ES-I3 (cell line): ENCODE results near the gene UBA1.
A peak's percentile ranks its signal among the peaks of the same experiment; 100 is the strongest.

Source experiments
- H3K36me3 ChIP-seq: 2 replicates; pipeline ENCODE4 v1.6.1; 2013; ENCODE audit warnings: mild to moderate bottlenecking, low read length, control low read depth, moderate library complexity; ENCODE audit not compliant: insufficient read depth
- H3K4me1 ChIP-seq: 2 replicates; pipeline ENCODE4 v1.6.1; 2013; ENCODE audit warnings: mild to moderate bottlenecking, control low read depth, low read length; ENCODE audit not compliant: insufficient read depth
- H3K9ac ChIP-seq: 2 replicates; pipeline ENCODE4 v1.6.1; 2013; ENCODE audit warnings: low read depth, mild to moderate bottlenecking, low read length, moderate library complexity
- H3K9me3 ChIP-seq: 2 replicates; pipeline ENCODE4 v1.6.1; 2013; ENCODE audit warnings: mild to moderate bottlenecking, low read length, moderate library complexity; ENCODE audit not compliant: control insufficient read depth, insufficient read depth

UBA1 gene

GRCh38 chrX:47232197-47232802 is 38.7 kb downstream of the UBA1 start:
- no peaks in the 10 kb centered on the region for H3K9me3 ChIP-seq
- H3K4me1 ChIP-seq: peaks cover 7% of the 10 kb centered on the region; the same call in 1 of the 2 replicates
- H3K9ac ChIP-seq: peak overlapping the region; percentile 91
- H3K36me3 ChIP-seq: peaks cover 4% of the 10 kb centered on the region; the same call in 1 of the 2 replicates

- Histone ChIP-seq H3K36me3 (peaks cover 4% of the 10 kb centered on the region; the same call in 1 of the 2 replicates), H3K4me1 (peaks cover 7% of the 10 kb centered on the region; the same call in 1 of the 2 replicates), H3K9ac (peak within 1 kb of the TSS; percentile 91), H3K9me3 (no peaks in the 10 kb centered on the region)
These were observed 39.2 kb downstream of the UBA1 start, which contains the start of gene USP11 for GRCh38 chrX:47232803-47233332. Gene USP11 (plus strand): TSS chrX:47233009. CDS start chrX:47233044, 35 bp downstream.

- no peaks in the 10 kb centered on the region for H3K9me3 ChIP-seq
- H3K9ac ChIP-seq: peak overlapping the region; percentile 91
- no peaks in the 10 kb centered on the region for H3K36me3 ChIP-seq
- H3K4me1 ChIP-seq: peaks cover 7% of the 10 kb centered on the region; the same call in 1 of the 2 replicates
These were observed 39.9 kb downstream of the UBA1 start for GRCh38 chrX:47233333-47234113.

- no peaks in the 10 kb centered on the region for H3K9me3 ChIP-seq
- H3K4me1 ChIP-seq: peaks cover 7% of the 10 kb centered on the region; the same call in 1 of the 2 replicates
- H3K36me3 ChIP-seq: peaks cover 2% of the 10 kb centered on the region; the same call in 1 of the 2 replicates
- H3K9ac ChIP-seq: peak overlapping the region; percentile 91; the same call in 1 of the 2 replicates
These were observed 41.0 kb downstream of the UBA1 start for GRCh38 chrX:47234583-47234982.

- Histone ChIP-seq H3K9ac (no peak overlapping the region), H3K4me1 (peaks cover 7% of the 10 kb centered on the region; the same call in 1 of the 2 replicates), H3K9me3 (no peaks in the 10 kb centered on the region), H3K36me3 (peaks cover 7% of the 10 kb centered on the region)
These were observed 42.1 kb downstream of the UBA1 start for GRCh38 chrX:47235691-47236103.

GRCh38 chrX:47239199-47239598 is 45.6 kb downstream of the UBA1 start:
- Histone ChIP-seq H3K4me1 (peaks cover 7% of the 10 kb centered on the region; the same call in 1 of the 2 replicates), H3K36me3 (peaks cover 30% of the 10 kb centered on the region), H3K9me3 (no peaks in the 10 kb centered on the region), H3K9ac (no peak overlapping the region)

GRCh38 chrX:47239898-47240545 is 46.4 kb downstream of the UBA1 start:
- Histone ChIP-seq H3K9me3 (no peaks in the 10 kb centered on the region), H3K36me3 (peaks cover 37% of the 10 kb centered on the region), H3K4me1 (peaks cover 3% of the 10 kb centered on the region; the same call in 1 of the 2 replicates), H3K9ac (no peak overlapping the region)

GRCh38 chrX:47240619-47241018 is 47.0 kb downstream of the UBA1 start:
- peaks cover 43% of the 10 kb centered on the region for H3K36me3 ChIP-seq
- H3K9me3 ChIP-seq: no peaks in the 10 kb centered on the region
- H3K9ac ChIP-seq: no peak overlapping the region
- H3K4me1 ChIP-seq: no peaks in the 10 kb centered on the region

- Histone ChIP-seq H3K9me3 (no peaks in the 10 kb centered on the region), H3K36me3 (peaks cover 43% of the 10 kb centered on the region)
These were observed 47.8 kb downstream of the UBA1 start for GRCh38 chrX:47241201-47242011.

GRCh38 chrX:47242321-47242720 is 48.7 kb downstream of the UBA1 start:
- Histone ChIP-seq H3K9me3 (no peaks in the 10 kb centered on the region), H3K4me1 (no peaks in the 10 kb centered on the region), H3K9ac (no peak overlapping the region), H3K36me3 (peaks cover 47% of the 10 kb centered on the region)

More at GRCh38 chrX:47241201-47242011, 47.8 kb downstream of the UBA1 start:
- H3K4me1 ChIP-seq: no peaks in the 10 kb centered on the region
- H3K9ac ChIP-seq: no peak overlapping the region

GRCh38 chrX:47243351-47243750 is 49.7 kb downstream of the UBA1 start:
- no peaks in the 10 kb centered on the region for H3K9me3 ChIP-seq
- no peaks in the 10 kb centered on the region for H3K4me1 ChIP-seq
- H3K36me3 ChIP-seq: peaks cover 50% of the 10 kb centered on the region
- H3K9ac ChIP-seq: no peak overlapping the region

GRCh38 chrX:47244676-47245075 is 51.0 kb downstream of the UBA1 start:
- peaks cover 47% of the 10 kb centered on the region for H3K36me3 ChIP-seq
- H3K9ac ChIP-seq: no peak overlapping the region
- H3K4me1 ChIP-seq: no peaks in the 10 kb centered on the region
- no peaks in the 10 kb centered on the region for H3K9me3 ChIP-seq

- no peak overlapping the region for H3K9ac ChIP-seq
- H3K4me1 ChIP-seq: no peaks in the 10 kb centered on the region
- no peaks in the 10 kb centered on the region for H3K9me3 ChIP-seq
- H3K36me3 ChIP-seq: peaks cover 47% of the 10 kb centered on the region
These were observed 51.5 kb downstream of the UBA1 start for GRCh38 chrX:47245156-47245555.
